Neuronal stem cell (in vitro differentiated cells): Measurements from ENCODE around the gene ZNRF1.

Source experiments
- DNase-seq: peaks from one replicate; pipeline ENCODE4 v3.0.0-alpha.2; 2013; ENCODE audit warnings: low spot score
- H2AFZ ChIP-seq: one replicate; pipeline ENCODE4 v1.6.1; 2013; ENCODE audit warnings: mild to moderate bottlenecking, low read length, inconsistent platforms
- H2AK5ac ChIP-seq: 2 replicates; pipeline ENCODE4 v1.6.1; 2013; ENCODE audit warnings: low read depth, mild to moderate bottlenecking, inconsistent platforms, low read length, moderate library complexity, mixed read lengths
- H2BK120ac ChIP-seq: 2 replicates; pipeline ENCODE4 v1.6.1; 2013; ENCODE audit warnings: low read depth, mild to moderate bottlenecking, inconsistent platforms, low read length, moderate library complexity, mixed read lengths
- H2BK12ac ChIP-seq: one replicate; pipeline ENCODE4 v1.6.1; 2013; ENCODE audit warnings: low read length, inconsistent platforms
- H2BK15ac ChIP-seq: 2 replicates; pipeline ENCODE4 v1.6.1; 2013; ENCODE audit warnings: mild to moderate bottlenecking, low read length, inconsistent platforms, mixed read lengths
- H2BK5ac ChIP-seq: one replicate; pipeline ENCODE4 v1.6.1; 2013; ENCODE audit warnings: inconsistent platforms, mild to moderate bottlenecking, low read length, moderate library complexity
- H3K14ac ChIP-seq: one replicate; pipeline ENCODE4 v1.6.1; 2013; ENCODE audit warnings: low read length, inconsistent platforms
- H3K18ac ChIP-seq: 2 replicates; pipeline ENCODE4 v1.6.1; 2013; ENCODE audit warnings: low read length, inconsistent platforms
- H3K23ac ChIP-seq: 2 replicates; pipeline ENCODE4 v1.6.1; 2013; ENCODE audit warnings: low read depth, mild to moderate bottlenecking, mixed read lengths, low read length, inconsistent platforms; ENCODE audit not compliant: poor library complexity
- H3K27ac ChIP-seq: replicated peaks from 3 replicates; pipeline ENCODE4 v1.5.1; 2013; ENCODE audit warnings: low read length, inconsistent platforms
- H3K27me3 ChIP-seq, 3 experiments: 2 replicates each; pipeline ENCODE4 v1.6.1; 2013; ENCODE audit warnings: low read length in 3 of 3, mild to moderate bottlenecking in 2 of 3, inconsistent platforms in 1 of 3, low read depth in 1 of 3, mixed read lengths in 1 of 3, moderate library complexity in 1 of 3; ENCODE audit not compliant: control insufficient read depth in 3 of 3, insufficient read depth in 3 of 3
- H3K36me3 ChIP-seq, 2 donors: replicated peaks in 1 of 2; 2 replicates each; pipeline ENCODE4 v1.6.1; 2013; ENCODE audit warnings: low read length in 2 of 2; ENCODE audit not compliant: control insufficient read depth in 2 of 2, insufficient read depth in 2 of 2
- H3K4ac ChIP-seq: 2 replicates; pipeline ENCODE4 v1.6.1; 2013; ENCODE audit warnings: inconsistent platforms, mild to moderate bottlenecking, low read length, moderate library complexity
- H3K4me1 ChIP-seq, 2 donors: 1 replicate in 1 of 2; 2 replicates in 1 of 2; pipeline ENCODE4 v1.6.1; 2013; ENCODE audit warnings: low read length in 2 of 2, low read depth in 1 of 2; ENCODE audit not compliant: control insufficient read depth in 2 of 2, insufficient read depth in 1 of 2
- H3K4me2 ChIP-seq: one replicate; pipeline ENCODE4 v1.6.1; 2013; ENCODE audit warnings: mild to moderate bottlenecking, low read length, inconsistent platforms; ENCODE audit not compliant: insufficient read depth, poor library complexity, severe bottlenecking
- H3K4me3 ChIP-seq, 2 donors: 2 replicates each; pipeline ENCODE4 v1.5.1; 2013; ENCODE audit warnings: low read length in 2 of 2, mild to moderate bottlenecking in 2 of 2, inconsistent platforms in 1 of 2, moderate library complexity in 1 of 2
- H3K79me1 ChIP-seq: one replicate; pipeline ENCODE4 v1.6.1; 2013; ENCODE audit warnings: low read depth, mild to moderate bottlenecking, inconsistent platforms, low read length, moderate library complexity
- H3K9ac ChIP-seq: one replicate; pipeline ENCODE4 v1.6.1; 2013; ENCODE audit warnings: mild to moderate bottlenecking, low read depth, low read length, inconsistent platforms; ENCODE audit not compliant: poor library complexity
- H3K9me3 ChIP-seq, 2 donors: replicated peaks in 1 of 2; 2 replicates each; pipeline versions ENCODE3 to v1.6.1; 2013; ENCODE audit warnings: low read length in 2 of 2, mild to moderate bottlenecking in 2 of 2, inconsistent platforms in 1 of 2, low read depth in 1 of 2, mixed read lengths in 1 of 2, moderate library complexity in 1 of 2; ENCODE audit not compliant: control insufficient read depth in 2 of 2, insufficient read depth in 1 of 2
- H4K8ac ChIP-seq: one replicate; pipeline ENCODE4 v1.6.1; 2013; ENCODE audit warnings: low read depth, mild to moderate bottlenecking, inconsistent platforms, low read length, moderate library complexity
- H4K91ac ChIP-seq: one replicate; pipeline ENCODE4 v1.6.1; 2013; ENCODE audit warnings: low read length, low read depth, mild to moderate bottlenecking, inconsistent platforms; ENCODE audit not compliant: poor library complexity
- WGBS, 2 donors: extraction: QIAGEN DNeasy Blood & Tissue Kit; methylation state at CpG; one replicate each; pipeline ENCODE4 v1.1.7; 2013; ENCODE audit warnings: missing lambda C conversion rate in 2 of 2, mixed read lengths in 1 of 2; ENCODE audit not compliant: insufficient read length in 2 of 2, insufficient replicate concordance in 1 of 2; ENCODE audit errors: extremely low coverage in 2 of 2; 5-methylcytosine and 5-hydroxymethylcytosine counted together

The ZNRF1 gene

GRCh38 chr16:75043175-75043895 lies 44.5 kb downstream of the ZNRF1 start:
- no peaks in the 10 kb centered on the region for H3K27me3 ChIP-seq
- no peak for DNase-seq
- H2BK15ac ChIP-seq = no peak overlapping the region

GRCh38 chr16:75044800-75045361 lies 46.1 kb downstream of the ZNRF1 start:
- H2BK12ac ChIP-seq = no peak overlapping the region
- no peak overlapping the region for H4K91ac ChIP-seq
- no peak overlapping the region for H3K4ac ChIP-seq
- no peak for DNase-seq
- H3K36me3 ChIP-seq = peaks cover 0 to 3% of the 10 kb centered on the region in 2 donors
- no peak overlapping the region for H3K4me2 ChIP-seq
- H4K8ac ChIP-seq = no peak overlapping the region
- H3K9ac ChIP-seq = no peak overlapping the region
- no peak overlapping the region for H2AFZ ChIP-seq
- no peak overlapping the region for H2BK120ac ChIP-seq
- peaks cover 4 to 6% of the 10 kb centered on the region in 2 donors for H3K9me3 ChIP-seq
- no peak overlapping the region for H2BK15ac ChIP-seq
- no peak overlapping the region for H3K18ac ChIP-seq
- H3K4me3 ChIP-seq = no peak overlapping the region
- no CpG with 5 or more reads among the region's 3 CpGs for WGBS, 2 donors
- no peaks in the 10 kb centered on the region for H3K27me3 ChIP-seq
- H3K79me1 ChIP-seq = peaks cover 3% of the 10 kb centered on the region
- no peak overlapping the region for H3K27ac ChIP-seq
- H2AK5ac ChIP-seq = no peak overlapping the region
- H2BK5ac ChIP-seq = no peak overlapping the region
- H3K23ac ChIP-seq = no peak overlapping the region
- H3K14ac ChIP-seq = no peak overlapping the region
- H3K4me1 ChIP-seq = no peaks in the 10 kb centered on the region

More at GRCh38 chr16:75043175-75043895, 44.5 kb downstream of the ZNRF1 start:
- no peak overlapping the region for H2AK5ac ChIP-seq
- no peak overlapping the region for H3K9ac ChIP-seq
- no CpG with 5 or more reads among the region's 2 CpGs for WGBS, 2 donors
- no peak overlapping the region for H3K18ac ChIP-seq
- no peak overlapping the region for H2BK12ac ChIP-seq
- no peaks in the 10 kb centered on the region for H3K79me1 ChIP-seq
- H2AFZ ChIP-seq = no peak overlapping the region
- no peaks in the 10 kb centered on the region for H3K36me3 ChIP-seq
- no peaks in the 10 kb centered on the region for H3K4me1 ChIP-seq
- H3K14ac ChIP-seq = no peak overlapping the region
- H4K8ac ChIP-seq = no peak overlapping the region
- no peak overlapping the region for H3K4me2 ChIP-seq
- H2BK120ac ChIP-seq = no peak overlapping the region
- no peak overlapping the region for H3K4ac ChIP-seq
- no peak overlapping the region for H2BK5ac ChIP-seq
- H4K91ac ChIP-seq = no peak overlapping the region
- H3K27ac ChIP-seq = no peak overlapping the region
- no peak overlapping the region for H3K23ac ChIP-seq
- peaks cover 0 to under 1% of the 10 kb centered on the region in 2 donors for H3K9me3 ChIP-seq
- H3K4me3 ChIP-seq = no peak overlapping the region

- no peak overlapping the region for H3K18ac ChIP-seq
- H2AFZ ChIP-seq = no peak overlapping the region
- H4K8ac ChIP-seq = no peak overlapping the region
- no peak overlapping the region for H3K23ac ChIP-seq
- no peak overlapping the region for H2BK5ac ChIP-seq
- no peak overlapping the region for H2BK120ac ChIP-seq
- no peak overlapping the region for H2BK15ac ChIP-seq
- H3K27me3 ChIP-seq = no peaks in the 10 kb centered on the region
- no peak overlapping the region for H3K14ac ChIP-seq
- no peak overlapping the region for H2BK12ac ChIP-seq
- no peak overlapping the region for H3K4me3 ChIP-seq
- peaks cover 4 to 9% of the 10 kb centered on the region in 2 donors for H3K9me3 ChIP-seq
- H3K4me2 ChIP-seq = no peak overlapping the region
- no peak overlapping the region for H3K4ac ChIP-seq
- H3K9ac ChIP-seq = no peak overlapping the region
- H3K36me3 ChIP-seq = peaks cover 0 to 3% of the 10 kb centered on the region in 2 donors
- DNase-seq = no peak
- no peak overlapping the region for H2AK5ac ChIP-seq
- H3K4me1 ChIP-seq = no peaks in the 10 kb centered on the region
- no peak overlapping the region for H3K27ac ChIP-seq
- H3K79me1 ChIP-seq = peaks cover 3% of the 10 kb centered on the region
- WGBS, 2 donors = no CpG with 5 or more reads among the region's 3 CpGs
- no peak overlapping the region for H4K91ac ChIP-seq
Observed at GRCh38 chr16:75045424-75045823, 46.6 kb downstream of the ZNRF1 start.

GRCh38 chr16:75048054-75048453 lies 49.2 kb downstream of the ZNRF1 start:
- H3K23ac ChIP-seq = no peak overlapping the region
- no CpG with 5 or more reads among the region's 4 CpGs for WGBS, 2 donors
- no peak overlapping the region for H2BK120ac ChIP-seq
- no peak overlapping the region for H3K4ac ChIP-seq
- no peak overlapping the region for H2BK12ac ChIP-seq
- no peaks in the 10 kb centered on the region for H3K27me3 ChIP-seq
- H3K79me1 ChIP-seq = peaks cover 3% of the 10 kb centered on the region
- no peak overlapping the region for H3K27ac ChIP-seq
- no peak overlapping the region for H3K14ac ChIP-seq
- H3K4me1 ChIP-seq = no peaks in the 10 kb centered on the region
- DNase-seq = no peak
- H4K91ac ChIP-seq = no peak overlapping the region
- no peak overlapping the region for H4K8ac ChIP-seq
- H3K4me2 ChIP-seq = no peak overlapping the region
- H3K4me3 ChIP-seq = no peak overlapping the region
- peaks cover 0 to 3% of the 10 kb centered on the region in 2 donors for H3K36me3 ChIP-seq
- no peak overlapping the region for H2BK15ac ChIP-seq
- no peak overlapping the region for H3K18ac ChIP-seq
- H2AFZ ChIP-seq = no peak overlapping the region
- H3K9ac ChIP-seq = no peak overlapping the region
- H2BK5ac ChIP-seq = no peak overlapping the region
- no peak overlapping the region for H2AK5ac ChIP-seq
- H3K9me3 ChIP-seq = peaks cover 4 to 9% of the 10 kb centered on the region in 2 donors
